SK-N-SH treated with all-trans-retinoic acid at 6 μM for 48 hours (cell line): Measurements from ENCODE around the gene NRG4.

Experiments
- ATAC-seq: fragments of 200-7000 bp; cut with Tn5 transposase; 3 replicates; pipeline ENCODE4 v1.9.1; 2020; ENCODE audit warnings: mild to moderate bottlenecking, moderate library complexity
- BACH2 ChIP-seq: fragments of 250-450 bp; sonication (Bioruptor Pico); IDR thresholded peaks from 2 replicates; pipeline ENCODE4 v1.9.0; 2021; ENCODE audit warnings: mild to moderate bottlenecking, borderline replicate concordance
- CREB5 ChIP-seq: fragments of 250-450 bp; sonication (Bioruptor Pico); IDR thresholded peaks from 2 replicates; pipeline ENCODE4 v1.5.1; 2020; ENCODE audit warnings: low read depth, mild to moderate bottlenecking, moderate library complexity
- CSDC2 ChIP-seq: fragments of 250-450 bp; sonication (Bioruptor Pico); IDR thresholded peaks from 2 replicates; pipeline ENCODE4 v1.5.0; 2020; ENCODE audit warnings: mild to moderate bottlenecking, moderate library complexity
- CSRNP3 ChIP-seq: fragments of 250-450 bp; sonication (Bioruptor Pico); IDR thresholded peaks from 2 replicates; pipeline ENCODE4 v1.5.1; 2021; ENCODE audit warnings: mild to moderate bottlenecking, moderate library complexity
- ESRRG ChIP-seq: fragments of 250-450 bp; sonication (Bioruptor Pico); IDR thresholded peaks from 2 replicates; pipeline ENCODE4 v1.6.1; 2021; ENCODE audit warnings: mild to moderate bottlenecking
- ISL1 ChIP-seq: fragments of 250-450 bp; sonication (Bioruptor Pico); IDR thresholded peaks from 2 replicates; pipeline ENCODE4 v2.1.2; 2022; ENCODE audit warnings: mild to moderate bottlenecking, moderate library complexity
- OSR1 ChIP-seq: fragments of 250-450 bp; sonication (Bioruptor Pico); IDR thresholded peaks from 2 replicates; pipeline ENCODE4 v1.8.0; 2022; ENCODE audit warnings: moderate library complexity, mild to moderate bottlenecking, inconsistent platforms
- PATZ1 ChIP-seq: fragments of 250-450 bp; sonication (Bioruptor Pico); IDR thresholded peaks from 2 replicates; pipeline ENCODE4 v1.8.0; 2020; ENCODE audit warnings: mild to moderate bottlenecking, moderate library complexity, borderline replicate concordance
- POU6F1 ChIP-seq: fragments of 250-450 bp; sonication (Bioruptor Pico); IDR thresholded peaks from 2 replicates; pipeline ENCODE4 v1.8.0; 2021; ENCODE audit warnings: low read depth, mild to moderate bottlenecking, moderate library complexity, borderline replicate concordance
- RARB ChIP-seq: fragments of 250-450 bp; sonication (Bioruptor Pico); IDR thresholded peaks from 2 replicates; pipeline ENCODE4 v1.8.0; 2021; ENCODE audit warnings: mild to moderate bottlenecking, moderate library complexity
- SNAI2 ChIP-seq: fragments of 250-450 bp; sonication (Bioruptor Pico); IDR thresholded peaks from 2 replicates; pipeline ENCODE4 v1.5.0; 2020; ENCODE audit warnings: mild to moderate bottlenecking, moderate library complexity
- TOX ChIP-seq: fragments of 250-450 bp; sonication (Bioruptor Pico); IDR thresholded peaks from 2 replicates; pipeline ENCODE4 v1.8.0; 2021; ENCODE audit warnings: mild to moderate bottlenecking, moderate library complexity, borderline replicate concordance
- TSHZ2 ChIP-seq: fragments of 250-450 bp; sonication (Bioruptor Pico); IDR thresholded peaks from 2 replicates; pipeline ENCODE4 v1.5.0; 2020; ENCODE audit warnings: mild to moderate bottlenecking, moderate library complexity
- ZC3H10 ChIP-seq: fragments of 250-450 bp; sonication (Bioruptor Pico); IDR thresholded peaks from 2 replicates; pipeline ENCODE4 v1.5.1; 2021; ENCODE audit warnings: mild to moderate bottlenecking, moderate library complexity
- ZFP3 ChIP-seq: fragments of 250-450 bp; sonication (Bioruptor Pico); IDR thresholded peaks from 2 replicates; pipeline ENCODE4 v1.5.0; 2020; ENCODE audit warnings: mild to moderate bottlenecking, moderate library complexity
- ZNF565 ChIP-seq: fragments of 450-650 bp; formaldehyde crosslinking; conservative IDR thresholded peaks from 2 replicates; pipeline ENCODE4 v1.5.0; 2020; ENCODE audit warnings: low read depth, mild to moderate bottlenecking, moderate library complexity

The NRG4 gene

GRCh38 chr15:76038512-76038911, 26.3 kb upstream of the NRG4 start:
- TF ChIP-seq OSR1, result no peak
- TF ChIP-seq ZC3H10 (CRISPR knock-in tag), result no peak
- TF ChIP-seq TSHZ2 (CRISPR knock-in tag), result no peak
- TF ChIP-seq ISL1, result no peak
- no peak for TF ChIP-seq RARB (CRISPR knock-in tag)
- no peak for TF ChIP-seq SNAI2 (CRISPR knock-in tag)
- no peak for TF ChIP-seq CSRNP3 (CRISPR knock-in tag)
- no peak for TF ChIP-seq ZNF565
- TF ChIP-seq ZFP3 (CRISPR knock-in tag), result no peak
- TF ChIP-seq CSDC2 (CRISPR knock-in tag), result no peak
- TF ChIP-seq PATZ1, result no peak
- no peak for TF ChIP-seq BACH2 (CRISPR knock-in tag)
- TF ChIP-seq TOX (CRISPR knock-in tag), result no peak
- no peak for TF ChIP-seq ESRRG (CRISPR knock-in tag)

GRCh38 chr15:76035593-76035992, 23.4 kb upstream of the NRG4 start:
- no peak for ATAC-seq
- TF ChIP-seq TOX (CRISPR knock-in tag) (no peak), CSRNP3 (CRISPR knock-in tag) (no peak), TSHZ2 (CRISPR knock-in tag) (no peak), ZNF565 (no peak), BACH2 (CRISPR knock-in tag) (no peak), ISL1 (no peak), PATZ1 (no peak), POU6F1 (CRISPR knock-in tag) (no peak), ESRRG (CRISPR knock-in tag) (no peak), ZFP3 (CRISPR knock-in tag) (no peak), CREB5 (CRISPR knock-in tag) (no peak), RARB (CRISPR knock-in tag) (no peak)

More at GRCh38 chr15:76038512-76038911, 26.3 kb upstream of the NRG4 start:
- ATAC-seq, result no peak
